Prostate gland (tissue), 2 donors: ENCODE data around the gene HIVEP2. TPM values are rescaled to one million over a fixed set of nuclear protein-coding genes. Genes with fewer than 3 reads are reported as not detected.
"Not testable (repeated sequence)": the region's sequence is repeated elsewhere in the genome, so short reads cannot be mapped to it uniquely, and the experiment has no call there.

Experiments used
- DNase-seq: peaks from one replicate; pipeline ENCODE4 v3.0.0-alpha.2; 2019; ENCODE audit warnings: low spot score
- H3K27ac ChIP-seq, 2 donors: fragments of 200-600 bp; sonication (generic); 2 replicates each; pipeline ENCODE4 v1.5.1; 2017 to 2019
- H3K27me3 ChIP-seq: fragments of 200-600 bp; sonication (generic); replicated peaks from 2 replicates; pipeline ENCODE4 v1.5.1; 2019; ENCODE audit not compliant: insufficient read depth
- H3K36me3 ChIP-seq, 2 donors: fragments of 200-600 bp; sonication (generic); 1 replicate in 1 of 2; 2 replicates in 1 of 2; pipeline versions ENCODE4 v1.5.1 to v1.8.1; 2017 to 2019
- H3K4me1 ChIP-seq: fragments of 200-600 bp; sonication (generic); replicated peaks from 2 replicates; pipeline ENCODE4 v1.5.1; 2019
- H3K4me3 ChIP-seq, 2 donors: fragments of 200-600 bp; sonication (generic); 2 replicates each; pipeline ENCODE4 v1.5.1; 2017 to 2019
- H3K9me3 ChIP-seq: fragments of 200-600 bp; sonication (generic); 2 replicates; pipeline ENCODE4 v1.5.1; 2017
- POLR2A ChIP-seq: fragments of 450-650 bp; IDR thresholded peaks from one replicate; pipeline ENCODE4 v1.6.1; 2016; ENCODE audit warnings: antibody characterized with exemption, mild to moderate bottlenecking
- POLR2AphosphoS5 ChIP-seq: sonication (generic); formaldehyde crosslinking; IDR thresholded peaks from one replicate; pipeline ENCODE4 v1.6.1; 2017; ENCODE audit warnings: antibody characterized with exemption
- WGBS: methylation state at CpG from one replicate; pipeline ENCODE4 v1.1.5; 2018; 5-methylcytosine and 5-hydroxymethylcytosine counted together
- intact Hi-C: fragments of 100-400 bp; cut with DNase I; formaldehyde crosslinking; loops from one replicate; pipeline ENCODE4 v1.14.2; 2022
- total RNA-seq, 2 donors: library from RNA; depleted of rRNA; stranded (reverse); fragments of >200 nt; gene quantifications; one replicate each; pipeline ENCODE4 v1.1.0, GENCODE V29; 2016
- TF ChIP-seq, protein P1 (sequence below), 4 experiments: fragments of 200-600 bp in 2 of 4; fragments of 450-650 bp in 2 of 4; sonication (generic) in 2 of 4; IDR thresholded peaks; 1 replicate in 3 of 4; 2 replicates in 1 of 4; pipeline ENCODE4 v1.5.1; 2016 to 2019; ENCODE audit warnings: antibody characterized with exemption in 4 of 4, mild to moderate bottlenecking in 2 of 4, moderate library complexity in 2 of 4

The HIVEP2 gene
- total RNA-seq, 2 donors from 2014 or later, result 15.8 to 19.3 TPM

DNA sequence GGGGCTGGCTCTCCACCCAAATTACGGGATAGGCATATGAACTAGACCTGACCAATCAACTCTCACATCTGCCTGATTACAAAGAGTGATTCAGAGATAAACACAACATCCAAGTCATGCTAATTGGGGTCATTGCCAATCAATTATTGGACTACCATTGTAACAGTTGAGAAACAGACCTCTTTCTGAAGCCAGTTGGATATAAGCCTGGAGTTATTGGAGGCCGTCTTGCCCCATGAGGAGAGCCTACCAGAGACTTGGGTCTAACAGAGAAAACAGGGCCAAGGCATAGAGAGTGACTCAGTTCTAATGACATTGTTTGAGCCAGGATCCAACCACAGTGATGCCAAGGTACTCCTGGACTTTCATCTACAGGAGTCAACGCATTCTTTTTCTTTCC, 39.4 kb upstream of the HIVEP2 start:
- Histone ChIP-seq H3K9me3 (no peaks in the 10 kb centered on the region), H3K27me3 (no peaks in the 10 kb centered on the region), H3K27ac (no peak overlapping the region), H3K4me1 (no peaks in the 10 kb centered on the region), H3K36me3 (no peaks in the 10 kb centered on the region), H3K4me3 (no peak overlapping the region)
- WGBS, result 86% methylated on average over 3 of the region's 3 CpGs
- TF ChIP-seq POLR2AphosphoS5 (no peak), POLR2A (no peak)
- TF ChIP-seq, protein P1, sequence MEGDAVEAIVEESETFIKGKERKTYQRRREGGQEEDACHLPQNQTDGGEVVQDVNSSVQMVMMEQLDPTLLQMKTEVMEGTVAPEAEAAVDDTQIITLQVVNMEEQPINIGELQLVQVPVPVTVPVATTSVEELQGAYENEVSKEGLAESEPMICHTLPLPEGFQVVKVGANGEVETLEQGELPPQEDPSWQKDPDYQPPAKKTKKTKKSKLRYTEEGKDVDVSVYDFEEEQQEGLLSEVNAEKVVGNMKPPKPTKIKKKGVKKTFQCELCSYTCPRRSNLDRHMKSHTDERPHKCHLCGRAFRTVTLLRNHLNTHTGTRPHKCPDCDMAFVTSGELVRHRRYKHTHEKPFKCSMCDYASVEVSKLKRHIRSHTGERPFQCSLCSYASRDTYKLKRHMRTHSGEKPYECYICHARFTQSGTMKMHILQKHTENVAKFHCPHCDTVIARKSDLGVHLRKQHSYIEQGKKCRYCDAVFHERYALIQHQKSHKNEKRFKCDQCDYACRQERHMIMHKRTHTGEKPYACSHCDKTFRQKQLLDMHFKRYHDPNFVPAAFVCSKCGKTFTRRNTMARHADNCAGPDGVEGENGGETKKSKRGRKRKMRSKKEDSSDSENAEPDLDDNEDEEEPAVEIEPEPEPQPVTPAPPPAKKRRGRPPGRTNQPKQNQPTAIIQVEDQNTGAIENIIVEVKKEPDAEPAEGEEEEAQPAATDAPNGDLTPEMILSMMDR (IDR thresholded peaks at IDR 0.05), result no peak
- intact Hi-C loops, result no loop called here
- no peak for DNase-seq

DNA sequence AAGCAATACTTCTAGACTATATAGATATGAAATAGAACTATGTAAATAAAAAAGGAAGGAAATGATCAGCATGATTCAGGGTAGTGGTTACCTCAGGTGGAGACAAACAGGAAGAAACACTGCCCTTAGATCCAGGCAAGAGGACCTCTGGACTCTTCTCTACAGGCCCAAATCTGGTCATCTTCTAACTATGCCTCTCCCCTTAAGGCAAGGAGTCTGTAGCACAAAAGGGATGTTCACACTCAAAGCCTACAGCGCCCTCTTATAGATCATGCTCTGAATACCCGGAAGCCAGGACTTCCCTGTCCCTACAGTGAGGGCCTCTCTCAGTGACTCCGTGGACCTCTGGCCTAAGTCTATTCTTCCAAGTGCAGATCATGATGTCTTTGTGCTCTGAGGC, 30.4 kb upstream of the HIVEP2 start:
- intact Hi-C loops, result no loop called here
- no peak overlapping the region for H3K27ac ChIP-seq
- no peak for DNase-seq
- no peaks in the 10 kb centered on the region for H3K27me3 ChIP-seq
- H3K4me1 ChIP-seq, result no peaks in the 10 kb centered on the region
- no peaks in the 10 kb centered on the region for H3K36me3 ChIP-seq
- no peak overlapping the region for H3K4me3 ChIP-seq
- WGBS, result 84% methylated on average over 3 of the region's 3 CpGs
- TF ChIP-seq, protein P1 (IDR thresholded peaks at IDR 0.05), result no peak
- H3K9me3 ChIP-seq, result no peaks in the 10 kb centered on the region

DNA sequence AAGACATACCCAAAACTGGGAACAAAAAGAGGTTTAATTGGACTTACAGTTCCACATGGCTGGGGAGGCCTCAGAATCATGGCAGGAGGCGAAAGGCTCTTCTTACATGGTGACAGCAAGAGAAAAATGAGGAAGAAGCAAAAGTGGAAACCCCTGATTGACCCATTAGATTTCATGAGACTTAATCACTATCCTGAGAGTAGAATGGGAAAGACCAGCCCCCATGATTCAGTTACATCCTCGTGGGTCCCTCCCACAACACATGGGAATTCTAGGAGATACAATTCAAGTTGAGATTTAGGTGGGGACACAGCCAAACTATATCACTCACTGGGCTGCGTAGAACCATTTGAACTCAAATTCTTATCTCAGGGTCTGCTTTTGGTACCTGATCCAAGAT, 26.0 kb upstream of the HIVEP2 start:
- H3K4me3 ChIP-seq, H3K27me3 ChIP-seq, intact Hi-C loops, H3K36me3 ChIP-seq, DNase-seq, H3K9me3 ChIP-seq, H3K4me1 ChIP-seq, H3K27ac ChIP-seq: not testable (repeated sequence)
- WGBS, result 100% methylated on average over 3 of the region's 3 CpGs

DNA sequence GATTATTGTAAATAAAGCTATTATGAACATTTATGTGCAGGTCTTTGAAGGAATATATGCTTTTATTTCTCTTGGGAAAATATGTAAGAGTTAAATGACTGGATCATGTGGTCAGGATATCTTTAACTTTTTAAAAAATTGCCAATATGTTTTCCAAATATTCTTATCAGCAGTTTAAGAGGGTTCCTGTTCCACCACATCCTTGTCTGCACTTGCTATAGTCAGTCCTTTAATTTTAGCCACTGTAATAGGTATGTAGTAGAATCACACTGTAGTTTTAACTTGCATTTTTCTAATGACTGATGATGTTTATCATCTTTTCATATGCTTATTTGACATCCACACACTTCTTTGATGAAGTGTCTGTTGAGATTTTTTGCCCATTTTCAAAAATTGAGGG, 23.6 kb upstream of the HIVEP2 start:
- H3K9me3 ChIP-seq, result no peaks in the 10 kb centered on the region
- no peak overlapping the region for H3K4me3 ChIP-seq
- H3K27ac ChIP-seq, result no peak overlapping the region
- no peaks in the 10 kb centered on the region for H3K36me3 ChIP-seq
- H3K27me3 ChIP-seq, result no peaks in the 10 kb centered on the region
- no peak for DNase-seq
- intact Hi-C loops, result no loop called here
- TF ChIP-seq POLR2A (no peak), POLR2AphosphoS5 (no peak)
- TF ChIP-seq, protein P1 (IDR thresholded peaks at IDR 0.05), result no peak
- H3K4me1 ChIP-seq, result no peaks in the 10 kb centered on the region

DNA sequence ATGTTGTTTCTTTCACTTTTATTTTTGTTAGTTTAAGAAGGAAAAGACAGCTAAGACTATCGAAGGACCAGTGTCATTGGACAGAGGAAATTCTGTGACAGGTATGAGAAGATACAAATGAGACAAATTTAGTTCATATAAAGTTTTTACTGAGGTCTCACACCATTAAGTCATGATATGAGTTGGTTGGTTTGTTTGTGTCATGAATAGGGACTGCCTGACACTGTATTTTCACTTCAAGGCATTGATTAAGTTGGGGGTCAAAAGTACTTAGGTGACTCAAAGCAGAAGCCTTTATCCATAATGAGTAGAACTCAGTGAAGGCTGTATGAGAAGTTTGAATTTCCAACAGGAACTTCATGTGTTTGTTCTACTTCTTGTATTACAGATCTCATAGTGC, 21.3 kb upstream of the HIVEP2 start:
- Histone ChIP-seq H3K36me3 (no peaks in the 10 kb centered on the region), H3K4me3 (no peak overlapping the region), H3K27me3 (no peaks in the 10 kb centered on the region), H3K9me3 (no peaks in the 10 kb centered on the region), H3K27ac (no peak overlapping the region), H3K4me1 (no peaks in the 10 kb centered on the region)
- intact Hi-C loops, result no loop called here
- TF ChIP-seq, protein P1 (IDR thresholded peaks at IDR 0.05), result no peak
- TF ChIP-seq POLR2AphosphoS5 (no peak), POLR2A (no peak)
- no peak for DNase-seq
- WGBS, result 92% methylated on average over 1 of the region's 1 CpG

DNA sequence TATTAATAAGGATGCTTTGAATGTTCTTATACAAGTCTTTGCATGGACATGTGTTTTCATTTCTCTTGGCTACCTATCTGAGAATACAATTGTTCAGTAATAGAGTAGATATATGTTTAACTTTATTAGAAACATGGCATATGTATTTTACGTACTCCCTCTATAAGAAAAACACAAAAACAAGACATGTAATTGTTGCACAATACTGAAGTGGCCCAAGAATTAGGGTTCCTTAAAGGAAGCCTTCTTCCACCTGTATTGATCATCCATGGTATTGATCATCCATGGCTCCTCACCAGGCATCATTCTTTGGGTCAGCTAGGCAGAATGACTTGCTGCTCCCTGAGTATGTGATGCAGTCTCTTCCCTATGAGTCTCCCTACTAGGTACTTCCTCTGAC, 20.2 kb upstream of the HIVEP2 start:
- Histone ChIP-seq H3K4me1 (no peaks in the 10 kb centered on the region), H3K9me3 (no peaks in the 10 kb centered on the region), H3K36me3 (no peaks in the 10 kb centered on the region), H3K27me3 (no peaks in the 10 kb centered on the region), H3K27ac (no peak overlapping the region), H3K4me3 (no peak overlapping the region)
- 92% methylated on average over 1 of the region's 1 CpG for WGBS
- intact Hi-C loops, result no loop called here
- TF ChIP-seq, protein P1 (IDR thresholded peaks at IDR 0.05), result no peak
- TF ChIP-seq POLR2AphosphoS5, result no peak
- TF ChIP-seq POLR2A, result no peak
- DNase-seq, result no peak
